Uterus (tissue), 2 donors: ENCODE data around the gene COX6A2.

Experiments used
- CTCF ChIP-seq, 4 experiments: fragments of 200-600 bp in 2 of 4; fragments of 450-650 bp in 2 of 4; sonication (generic) in 2 of 4; IDR thresholded peaks; one replicate each; pipeline ENCODE4 v1.5.1; 2016 to 2019; ENCODE audit warnings: antibody characterized with exemption in 4 of 4, mild to moderate bottlenecking in 2 of 4, moderate library complexity in 1 of 4
- POLR2A ChIP-seq, 2 donors: fragments of 450-650 bp; IDR thresholded peaks; one replicate each; pipeline ENCODE4 v1.6.1; 2016; ENCODE audit warnings: antibody characterized with exemption in 2 of 2, mild to moderate bottlenecking in 1 of 2, moderate library complexity in 1 of 2

DNA sequence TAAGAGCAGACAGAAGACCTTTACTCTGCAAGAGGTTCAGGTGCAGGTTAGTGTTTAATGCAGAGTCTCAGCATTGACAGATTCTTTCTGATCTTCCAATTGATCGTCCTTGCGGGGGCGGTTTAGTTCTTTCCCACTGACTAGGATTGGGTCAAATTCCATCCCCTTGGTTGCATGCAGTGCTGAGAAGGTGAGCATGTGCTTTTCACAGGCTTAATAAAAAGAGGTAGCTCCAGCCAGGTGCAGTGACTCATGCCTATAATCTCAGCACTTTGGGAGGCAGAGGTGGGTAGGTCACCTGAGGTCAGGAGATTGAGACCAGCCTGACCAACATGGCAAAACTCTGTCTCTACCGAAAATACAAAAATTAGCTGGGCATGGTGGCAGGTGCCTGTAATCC is 42.5 kb downstream of the COX6A2 start:
- TF ChIP-seq CTCF (IDR thresholded peaks at IDR 0.05) (no peak), POLR2A (IDR thresholded peaks at IDR 0.05) (no peak)
